GM21528 (cell line): ENCODE data around the gene KRTAP19-2.
"Not testable (repeated sequence)": the region's sequence is repeated elsewhere in the genome, so short reads cannot be mapped to it uniquely, and the experiment has no call there.

ENCODE experiments used
- ATAC-seq: cut with Tn5 transposase; IDR thresholded peaks from one replicate; pipeline ENCODE4 v1.9.1; 2021; ENCODE audit warnings: mild to moderate bottlenecking, moderate library complexity; ENCODE audit not compliant: unreplicated experiment, low FRiP score

KRTAP19-2 gene, protein sequence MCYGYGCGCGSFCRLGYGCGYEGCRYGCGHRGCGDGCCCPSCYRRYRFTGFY

GRCh38 chr21:30487336-30487735 is at the start of gene KRTAP19-2:
KRTAP19-2 (minus strand) TSS chr21:30487436; CDS start chr21:30487348, 88 bp downstream.
- no peak for ATAC-seq

DNA sequence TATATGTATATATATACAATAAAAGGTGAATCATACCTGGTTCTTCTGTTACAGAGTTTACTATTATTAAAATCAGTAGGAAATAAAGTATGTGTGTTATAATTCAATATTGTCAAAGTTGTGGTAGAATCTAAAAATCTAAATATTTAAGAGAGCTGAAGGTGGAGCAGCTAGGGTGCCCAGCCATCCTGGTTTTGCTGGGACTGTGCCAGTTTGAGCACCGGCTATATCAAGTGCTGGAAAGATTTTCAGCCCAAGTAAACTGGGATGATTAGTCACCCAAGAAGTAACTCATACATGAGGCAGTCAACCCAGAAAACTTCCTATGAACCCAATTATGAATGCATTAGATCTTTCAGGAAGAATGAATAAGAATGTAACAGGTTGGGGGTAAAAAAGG is 31.6 kb upstream of the KRTAP19-2 start:
- ATAC-seq, result no peak

- no peak for ATAC-seq
These were observed 28.4 kb upstream of the KRTAP19-2 start for GRCh38 chr21:30515681-30516080.

DNA sequence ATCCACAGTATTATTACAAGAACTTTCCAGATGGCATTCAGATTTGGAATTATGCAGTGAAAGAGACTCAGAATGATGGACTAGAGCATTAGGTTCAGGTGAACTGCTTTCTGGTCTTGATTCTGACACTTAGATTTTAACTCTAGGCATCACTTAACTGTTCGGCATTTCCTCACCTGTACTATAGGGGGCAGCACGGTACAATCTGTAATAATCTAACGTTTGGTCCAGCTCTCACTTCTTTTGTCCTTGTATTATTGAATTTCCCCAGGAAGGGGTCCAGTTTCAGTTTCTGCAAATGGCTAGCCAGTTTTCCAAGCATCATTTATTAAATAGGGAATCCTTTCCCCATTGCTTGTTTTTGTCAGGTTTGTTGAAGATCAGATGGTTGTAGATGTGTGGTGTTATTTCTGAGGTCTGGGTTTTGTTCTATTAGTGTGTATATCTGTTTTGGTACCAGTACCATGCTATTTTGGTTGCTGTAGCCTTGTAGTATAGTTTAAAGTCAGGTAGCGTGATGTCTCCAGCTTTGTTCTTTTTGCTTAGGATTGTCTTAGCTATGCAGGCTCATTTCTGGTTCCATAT is 18.5 kb upstream of the KRTAP19-2 start:
- not testable (repeated sequence) for ATAC-seq

DNA sequence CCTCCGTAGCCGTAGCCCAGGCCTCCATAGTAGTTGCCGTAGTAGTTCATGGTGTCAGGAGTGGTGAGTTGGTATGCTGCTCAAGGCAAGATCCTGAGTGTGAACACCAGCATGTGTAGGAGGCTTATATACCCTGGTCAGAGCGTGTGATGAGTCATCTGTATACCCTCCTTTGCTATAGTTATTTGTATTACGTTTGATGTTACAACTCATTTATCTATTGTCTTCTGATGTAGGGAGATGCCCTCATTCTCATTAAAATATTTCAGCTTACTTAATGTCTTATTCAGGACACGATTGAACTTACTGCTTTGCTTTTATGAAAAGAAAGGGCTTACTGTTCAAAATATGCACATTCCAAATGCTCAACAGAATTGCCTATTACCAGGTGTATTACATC is 14.8 kb upstream of the KRTAP19-2 start, which contains the start of gene KRTAP19-5:
Gene KRTAP19-5, minus strand, starts transcription at position 101 of the 400 bp plus-strand sequence. Its CDS starts 51 bp downstream, at position 50.
- ATAC-seq, result no peak

- no peak for ATAC-seq
These were observed 9.8 kb upstream of the KRTAP19-2 start, which contains the start of gene KRTAP19-4 for GRCh38 chr21:30497065-30497464. KRTAP19-4 (minus strand) TSS chr21:30497165; CDS start chr21:30497110, 55 bp downstream.

GRCh38 chr21:30491963-30492428 is 4.8 kb upstream of the KRTAP19-2 start, which contains the start of gene KRTAP19-3:
KRTAP19-3 (minus strand) TSS chr21:30492013; CDS start chr21:30491957, 56 bp downstream.
- ATAC-seq, result no peak

DNA sequence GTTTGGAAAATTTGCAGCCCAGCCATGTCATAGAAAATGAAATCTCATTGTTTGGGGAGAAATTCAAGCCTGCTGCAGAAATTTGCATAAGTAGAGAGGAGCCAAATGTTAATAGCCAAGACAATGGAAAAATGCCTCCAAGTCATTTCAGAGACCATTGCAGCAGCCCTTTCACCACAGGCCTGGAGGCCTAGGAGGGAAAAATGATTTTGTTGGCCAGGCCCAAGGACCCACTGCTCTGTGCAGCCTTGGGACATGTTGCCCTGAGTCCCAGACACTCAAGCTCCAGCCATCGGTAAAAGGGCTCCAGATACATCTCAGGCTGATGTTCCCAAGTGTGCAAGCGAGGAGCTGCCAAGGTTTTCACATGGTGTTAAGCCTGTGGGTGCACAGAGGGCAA is 1.1 kb downstream of the KRTAP19-2 start:
- no peak for ATAC-seq

DNA sequence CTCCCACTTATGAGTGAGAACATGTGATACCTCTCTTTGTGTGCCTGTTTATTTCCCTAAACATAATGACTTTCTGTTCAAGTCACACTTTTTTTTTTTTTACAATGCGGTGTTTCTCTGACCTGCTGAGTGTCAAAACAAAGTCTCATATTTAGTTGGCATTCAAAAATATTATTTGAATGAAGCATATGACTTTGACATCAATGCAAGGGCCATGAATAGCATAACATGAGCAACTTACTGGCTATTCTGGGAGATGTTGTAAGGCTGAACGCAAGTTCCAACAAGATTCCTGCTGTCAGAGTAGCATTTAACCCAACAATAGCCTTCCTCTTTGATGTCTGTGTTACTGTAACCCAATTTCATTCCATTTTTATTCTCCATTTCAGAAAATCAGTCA is 5.1 kb downstream of the KRTAP19-2 start:
- no peak for ATAC-seq

GRCh38 chr21:30480145-30480544 is 7.1 kb downstream of the KRTAP19-2 start, which contains the start of gene KRTAP19-1:
KRTAP19-1 (minus strand) TSS chr21:30480367; CDS start chr21:30480317, 50 bp downstream.
- no peak for ATAC-seq

- ATAC-seq, result no peak
These were observed 8.0 kb downstream of the KRTAP19-2 start for GRCh38 chr21:30479259-30479658.

DNA sequence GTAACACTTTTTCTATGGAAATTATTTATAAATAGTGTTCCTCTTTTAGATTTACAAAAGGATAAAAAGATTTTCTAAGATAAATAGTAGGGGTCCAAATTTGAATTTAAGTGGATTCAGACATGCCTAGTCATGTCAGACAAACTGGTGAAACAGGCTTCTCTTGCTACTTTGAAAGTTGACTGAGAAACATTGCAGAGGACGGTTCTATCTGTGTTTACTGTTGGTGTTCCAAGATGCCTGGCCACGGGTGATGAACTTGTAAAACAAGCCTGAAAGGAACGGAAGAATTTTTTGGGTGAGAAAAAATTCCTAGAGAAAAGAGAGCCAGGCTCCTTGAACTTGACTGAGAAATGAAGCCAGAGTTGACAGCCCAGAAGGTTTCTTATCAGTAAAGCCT is 9.2 kb downstream of the KRTAP19-2 start:
- ATAC-seq, result no peak

- no peak for ATAC-seq
These were observed 18.1 kb downstream of the KRTAP19-2 start for GRCh38 chr21:30468900-30469714.

- ATAC-seq, result no peak
These were observed 23.5 kb downstream of the KRTAP19-2 start for GRCh38 chr21:30463713-30464112.

- ATAC-seq, result no peak
These were observed 38.7 kb downstream of the KRTAP19-2 start for GRCh38 chr21:30448514-30448913.

GRCh38 chr21:30447056-30447455 is 40.2 kb downstream of the KRTAP19-2 start:
- no peak for ATAC-seq

- ATAC-seq, result no peak
These were observed 43.0 kb downstream of the KRTAP19-2 start for GRCh38 chr21:30444204-30444603.

GRCh38 chr21:30443226-30443625 is 44.0 kb downstream of the KRTAP19-2 start:
- no peak for ATAC-seq

DNA sequence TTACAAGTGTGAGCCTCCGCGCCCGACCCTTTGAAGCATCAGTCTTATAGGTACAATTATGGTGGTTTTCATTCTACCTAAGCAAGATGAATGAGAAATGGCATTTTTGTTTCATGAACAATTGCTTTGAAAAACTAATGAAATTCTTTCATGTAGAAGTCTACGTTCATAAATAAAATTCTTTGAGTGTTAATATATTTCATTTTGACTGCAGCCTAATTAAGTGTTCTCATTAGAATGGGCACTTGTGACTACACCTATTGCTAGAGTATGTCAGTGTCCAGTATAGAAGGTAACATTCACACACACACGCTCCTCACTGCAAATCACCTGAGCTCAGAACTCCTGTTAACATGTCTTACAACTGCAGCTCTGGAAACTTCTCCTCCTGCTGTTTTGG is 47.3 kb downstream of the KRTAP19-2 start, which contains the start of gene KRTAP15-1:
Gene KRTAP15-1, plus strand, starts transcription at position 301 of the 400 bp plus-strand sequence. Its CDS starts 53 bp downstream, at position 354.
- ATAC-seq, result no peak
